Erythroblast (primary cell): ENCODE measurements around the gene RSL24D1.

Experiments
- GATA1 ChIP-seq: IDR thresholded peaks from 2 replicates; pipeline ENCODE4 v1.6.1; 2011; ENCODE audit warnings: low read depth, mild to moderate bottlenecking, control low read depth, low read length, moderate library complexity
- POLR2A ChIP-seq: IDR thresholded peaks from 2 replicates; pipeline ENCODE4 v1.6.1; 2011; ENCODE audit warnings: mild to moderate bottlenecking, low read length

DNA sequence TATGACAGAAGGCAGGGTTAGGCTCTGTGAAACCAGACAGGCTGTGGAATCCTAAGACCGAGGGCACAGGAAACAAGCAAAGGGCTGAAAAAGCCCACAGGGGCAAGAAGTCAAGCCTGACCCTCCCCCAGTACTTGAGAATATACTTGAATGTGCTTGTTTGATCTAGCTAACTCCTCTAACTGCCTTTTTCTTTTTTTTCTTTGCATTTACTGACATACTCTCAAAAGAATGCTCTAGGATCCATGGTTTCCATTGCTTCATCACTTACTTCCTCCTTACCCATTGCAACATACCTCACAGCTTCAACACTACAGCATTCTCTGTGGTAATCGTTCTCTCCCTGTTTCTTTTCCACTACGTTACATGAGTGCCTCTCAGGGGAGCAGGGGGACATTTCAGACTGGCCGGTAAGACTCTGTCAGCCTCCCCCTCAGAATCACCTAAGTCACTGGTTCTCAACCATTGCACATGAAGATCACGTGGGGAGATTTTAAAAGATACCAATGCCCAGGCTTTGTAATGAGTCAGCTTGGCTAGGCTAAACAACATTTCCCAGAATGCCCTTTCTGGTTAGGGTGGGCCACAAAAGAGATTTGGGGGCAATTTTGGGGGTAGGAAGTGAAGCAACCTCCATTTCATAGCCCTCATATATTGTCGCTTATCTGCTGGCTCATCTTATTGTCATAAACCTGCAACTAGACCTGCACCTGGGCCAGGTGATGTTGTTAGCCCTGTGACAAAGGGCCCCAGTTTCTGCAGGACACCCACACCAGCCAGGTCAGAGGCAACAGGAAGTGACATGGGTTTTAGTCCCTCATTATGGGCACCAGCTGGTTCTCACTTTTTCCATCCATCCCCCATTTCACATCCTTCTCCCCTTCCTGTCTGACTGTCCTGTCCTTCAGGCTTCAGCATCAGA is 24.6 kb upstream of the RSL24D1 start:
- TF ChIP-seq POLR2A (no peak), GATA1 (no peak)
